Stimulated activated CD4-positive, alpha-beta T cell treated with anti-CD3 and anti-CD28 coated beads, Interleukin-1b, Interleukin-23, amount 100 ng/mL, for 1 hour (primary cell): ENCODE results near the gene SNCA.

Source experiments
- DNase-seq, 2 donors: peaks; one replicate each; pipeline ENCODE4 v3.0.0-alpha.2; 2020; ENCODE audit warnings: low read depth in 2 of 2

The SNCA gene

DNA sequence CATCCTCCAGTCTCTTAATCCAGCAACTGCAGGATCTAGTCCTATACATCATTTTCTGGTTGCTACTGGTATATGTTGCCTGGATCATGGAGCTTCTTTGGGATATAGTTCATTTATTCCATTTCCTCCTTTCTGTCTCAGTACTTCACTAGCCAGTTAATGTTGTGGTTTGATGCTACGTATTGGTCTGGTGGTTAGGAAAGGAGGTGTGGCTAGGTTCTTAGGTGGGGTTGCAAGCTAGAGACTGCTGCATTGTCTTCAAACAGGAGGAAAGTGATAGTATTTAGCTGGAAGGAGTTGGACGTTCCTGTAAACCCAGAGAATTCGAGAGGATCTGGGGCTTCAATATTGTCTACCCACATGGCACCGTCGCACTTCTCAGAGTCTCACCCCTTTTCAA lies 129.5 kb downstream of the SNCA start:
- DNase-seq: no peak

DNA sequence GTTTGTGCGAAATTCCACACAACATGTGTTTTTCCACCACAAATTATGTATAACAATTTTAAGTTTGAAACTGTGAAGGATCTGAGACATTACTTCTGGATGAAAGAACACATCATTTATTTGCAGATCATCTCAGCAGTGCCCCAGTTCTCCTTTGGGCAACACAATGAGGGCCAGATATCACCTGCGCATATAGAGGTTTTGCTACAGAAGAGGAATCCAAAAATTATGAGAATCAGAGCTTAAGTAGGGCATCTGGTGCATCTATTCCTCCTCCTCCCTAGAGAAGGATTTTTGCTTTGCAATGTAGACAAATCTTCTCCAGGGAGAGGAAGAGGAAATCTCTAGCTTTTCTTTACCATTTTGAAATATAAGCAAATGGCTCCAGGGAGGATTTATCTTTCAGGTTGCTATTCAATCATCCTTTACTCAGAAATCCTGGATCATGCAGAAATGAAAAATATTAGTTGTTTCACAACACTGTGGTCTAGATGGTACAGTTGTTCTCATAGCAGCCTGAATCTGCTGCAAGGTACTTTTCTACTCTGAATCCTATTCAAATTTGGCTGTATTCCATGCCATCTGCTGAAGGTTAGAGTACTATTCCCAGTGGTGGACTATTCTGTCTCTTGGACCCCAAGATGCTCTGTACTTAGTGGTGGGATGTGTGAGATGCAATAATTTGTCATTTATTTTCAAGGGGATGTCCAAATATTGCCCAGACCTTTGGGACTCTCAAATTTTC lies 132.1 kb downstream of the SNCA start:
- DNase-seq: no peak

DNA sequence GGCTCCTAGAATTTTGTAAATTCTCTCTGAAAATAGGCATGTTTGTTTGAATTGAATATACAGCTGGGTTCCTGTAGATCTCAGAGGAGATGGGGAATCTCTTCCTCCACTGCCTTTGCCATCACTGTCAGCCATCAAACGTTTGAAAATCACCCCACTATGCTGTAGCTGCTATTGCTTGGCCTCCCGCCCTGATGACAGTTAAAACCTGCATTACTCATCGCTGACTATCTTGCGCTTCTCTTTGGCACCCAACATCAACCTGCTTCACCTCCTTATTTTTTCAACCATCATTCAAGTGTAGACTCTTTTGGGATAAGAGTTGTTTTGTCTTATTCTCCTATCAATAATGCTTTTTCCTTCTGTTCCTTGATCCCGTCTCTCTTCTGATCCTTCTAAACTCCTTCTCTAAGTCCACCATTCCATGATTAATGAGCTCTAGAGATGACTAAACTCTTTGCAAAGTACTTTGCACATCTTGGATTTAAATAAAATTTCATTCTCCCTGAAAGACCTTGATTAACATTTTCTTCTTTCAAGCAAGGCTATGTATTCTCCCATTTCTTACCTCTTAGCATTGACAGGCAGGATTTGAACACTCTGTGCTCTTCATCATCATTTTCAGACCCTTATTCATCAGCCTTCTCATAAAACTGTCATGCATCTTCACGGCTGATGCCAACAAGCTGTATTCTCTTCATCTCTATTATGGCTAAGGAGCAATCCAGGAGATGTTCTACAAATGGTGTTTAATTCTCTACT lies 133.0 kb downstream of the SNCA start:
- DNase-seq: no peak

DNA sequence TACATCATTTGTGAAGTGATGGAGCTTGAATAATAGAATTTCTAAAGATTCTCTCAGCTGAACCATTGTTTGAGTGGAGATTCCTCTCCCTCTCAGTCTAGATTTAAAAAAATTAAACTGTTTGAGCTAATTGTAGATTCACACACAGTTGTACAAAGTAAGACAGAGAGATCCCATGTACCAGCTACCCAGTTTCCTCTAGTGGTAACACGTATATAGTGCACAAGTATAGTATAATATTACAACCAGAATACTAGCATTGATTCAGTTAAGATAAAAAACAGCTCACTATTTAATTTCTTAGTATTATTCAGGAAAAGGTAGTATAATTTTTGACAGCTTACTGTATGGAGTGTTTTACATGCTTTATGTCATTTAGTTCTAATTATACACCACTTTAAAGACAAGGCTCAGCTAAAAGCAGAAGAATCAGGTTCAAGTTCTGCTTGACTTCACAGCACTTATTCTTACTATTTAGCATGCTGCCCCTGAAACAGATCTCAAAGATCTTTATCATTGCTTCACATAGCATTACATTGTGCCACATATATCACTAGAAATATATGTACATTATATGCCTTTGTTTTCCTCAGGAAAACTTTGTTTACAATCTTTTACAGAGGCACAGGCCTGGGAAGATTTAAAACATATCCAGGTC lies 136.1 kb downstream of the SNCA start:
- no peak for DNase-seq

DNA sequence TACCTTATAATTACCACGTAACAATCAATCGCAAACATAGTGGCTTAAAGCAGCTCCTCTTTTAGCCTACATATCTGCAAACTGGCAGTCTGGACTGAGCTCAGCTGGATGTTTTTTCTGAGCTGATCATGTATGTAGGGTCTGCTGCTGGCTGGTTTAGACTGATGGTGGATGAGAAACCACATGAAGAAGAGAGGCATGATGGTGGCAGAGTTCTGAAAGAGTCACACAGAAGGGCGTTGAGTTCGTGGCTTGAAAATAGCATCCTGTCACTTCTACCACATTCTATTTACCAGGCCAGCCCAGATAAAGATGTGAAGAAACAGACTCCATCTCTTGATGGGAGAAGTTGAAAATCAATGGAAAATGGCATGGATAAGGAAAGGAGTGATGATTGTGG lies 151.3 kb downstream of the SNCA start:
- no peak for DNase-seq

DNA sequence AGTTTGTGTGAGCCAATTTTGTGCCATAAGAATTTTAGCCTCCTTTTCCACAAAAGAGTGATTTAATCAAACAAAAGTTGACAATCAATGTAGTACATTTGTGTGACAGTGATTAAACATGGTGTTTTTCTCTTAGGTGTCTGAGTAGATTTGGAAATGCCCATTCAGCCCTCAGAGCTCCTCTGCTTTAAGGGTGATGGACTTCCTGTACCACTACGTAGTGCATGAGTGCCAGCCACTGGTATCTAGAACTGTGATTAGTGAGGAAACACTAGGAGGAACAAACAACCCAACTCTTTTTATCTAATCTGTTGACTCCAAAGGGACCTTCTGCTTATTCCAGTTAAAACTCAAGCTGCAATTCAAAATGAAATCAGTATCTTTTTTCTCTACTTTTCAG lies 151.7 kb downstream of the SNCA start:
- no peak for DNase-seq

DNA sequence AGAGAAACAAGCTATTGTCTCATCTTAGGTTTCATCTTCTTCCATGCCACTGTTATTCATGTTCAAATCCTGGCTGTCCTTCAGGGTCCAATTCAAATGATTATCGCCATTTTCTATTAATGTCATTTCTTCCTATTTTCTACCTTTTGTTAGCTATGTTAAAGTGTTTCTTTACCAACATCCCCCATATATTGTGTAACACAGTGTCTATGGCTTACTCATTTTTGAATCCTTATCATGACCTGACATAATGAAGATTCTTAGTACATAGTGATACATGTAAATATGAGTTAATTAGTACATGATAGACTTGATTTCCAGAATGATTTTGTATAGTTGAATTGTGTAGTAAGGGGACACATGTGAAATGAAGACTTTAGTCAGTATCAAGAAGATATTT lies 152.4 kb downstream of the SNCA start:
- DNase-seq: no peak

DNA sequence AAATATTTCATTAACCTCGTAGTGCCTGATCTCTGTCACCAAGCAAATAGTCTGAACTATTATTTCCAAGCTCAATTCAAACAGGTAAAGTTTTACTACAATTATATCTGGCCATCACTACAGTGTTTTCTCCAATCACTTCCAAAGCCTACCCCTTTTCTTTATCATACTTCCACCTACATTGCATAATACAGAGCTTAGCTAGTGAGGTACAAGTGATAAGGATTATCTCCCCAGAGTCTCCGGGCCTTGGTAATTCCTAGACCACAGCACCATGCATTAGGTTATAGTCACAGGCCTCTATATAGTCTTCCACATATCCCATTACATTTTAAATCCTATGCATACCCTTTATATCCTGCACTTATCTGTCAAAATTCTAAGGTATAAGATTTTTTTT lies 154.2 kb downstream of the SNCA start:
- no peak for DNase-seq

DNA sequence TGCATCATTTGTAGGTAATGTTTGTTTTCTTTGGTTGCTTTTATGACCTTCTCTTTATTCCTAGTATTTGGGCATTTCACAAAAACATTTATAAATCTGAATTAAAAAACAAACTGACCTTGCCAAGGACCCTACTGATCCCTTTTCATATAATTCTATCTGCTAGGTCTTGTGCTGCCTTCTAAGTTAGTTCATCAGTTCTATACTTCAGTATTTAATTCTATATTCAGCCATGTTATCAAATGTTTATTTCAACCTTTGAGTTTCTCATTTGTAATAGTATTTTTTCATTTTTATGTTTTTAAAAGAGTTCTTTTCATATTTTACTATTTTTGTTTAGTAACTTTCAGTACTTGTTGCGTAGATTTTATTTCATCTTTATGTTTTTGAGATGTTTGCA lies 155.3 kb downstream of the SNCA start:
- no peak for DNase-seq

DNA sequence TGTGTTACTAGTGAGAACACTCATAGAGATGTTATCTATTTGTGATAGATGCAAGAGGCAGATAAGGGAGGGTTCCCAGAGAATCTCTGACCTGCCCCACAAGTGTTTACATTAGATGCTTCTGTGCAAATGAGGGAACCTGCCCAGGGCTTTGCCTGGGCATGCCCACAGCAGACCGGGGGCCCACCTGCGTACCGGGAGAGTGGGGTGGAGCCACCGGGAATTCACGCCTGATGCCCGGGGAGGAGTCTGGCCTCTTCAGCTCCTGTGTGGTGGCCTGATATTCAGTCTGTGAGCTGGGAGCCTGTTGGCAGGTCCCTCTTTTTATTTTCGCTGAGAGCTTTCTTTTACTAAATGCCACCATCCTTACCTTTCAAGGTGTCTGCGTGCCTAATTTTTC lies 155.7 kb downstream of the SNCA start:
- DNase-seq: no peak

DNA sequence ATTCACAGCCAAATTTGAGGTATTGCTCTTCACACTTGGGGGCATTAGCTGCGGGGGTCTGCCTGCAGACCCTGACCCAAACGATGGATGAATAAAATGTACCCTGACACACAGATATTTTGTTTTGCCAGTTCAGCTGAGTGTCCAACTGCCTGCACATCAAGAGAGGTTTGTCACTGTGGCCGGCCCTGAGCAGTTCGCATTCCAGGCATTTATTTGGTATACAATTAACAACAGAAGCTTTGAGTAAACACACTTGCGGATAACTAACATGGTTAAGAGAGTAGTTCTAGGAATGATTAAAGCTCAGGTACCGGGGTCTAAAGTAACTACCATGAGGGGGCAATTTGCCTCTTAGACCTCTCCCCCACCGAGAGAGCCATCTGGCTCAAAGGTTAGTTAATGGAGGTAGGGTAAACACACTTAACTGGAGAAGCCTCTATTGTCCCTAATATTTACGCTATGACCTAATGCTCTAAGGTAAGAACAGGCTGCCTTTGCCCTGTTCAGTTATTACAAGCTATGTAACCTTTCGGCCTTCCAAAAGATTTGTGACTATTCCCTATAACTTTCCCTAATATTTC lies 162.0 kb downstream of the SNCA start:
- DNase-seq: no peak
